Superior temporal gyrus (tissue), 1 donor: ENCODE data around the gene B4GALNT3.

Source experiments
- DNase-seq: peaks from one replicate; pipeline ENCODE4 v3.0.0-alpha.2; 2016; ENCODE audit errors: extremely low spot score

The B4GALNT3 gene

DNA sequence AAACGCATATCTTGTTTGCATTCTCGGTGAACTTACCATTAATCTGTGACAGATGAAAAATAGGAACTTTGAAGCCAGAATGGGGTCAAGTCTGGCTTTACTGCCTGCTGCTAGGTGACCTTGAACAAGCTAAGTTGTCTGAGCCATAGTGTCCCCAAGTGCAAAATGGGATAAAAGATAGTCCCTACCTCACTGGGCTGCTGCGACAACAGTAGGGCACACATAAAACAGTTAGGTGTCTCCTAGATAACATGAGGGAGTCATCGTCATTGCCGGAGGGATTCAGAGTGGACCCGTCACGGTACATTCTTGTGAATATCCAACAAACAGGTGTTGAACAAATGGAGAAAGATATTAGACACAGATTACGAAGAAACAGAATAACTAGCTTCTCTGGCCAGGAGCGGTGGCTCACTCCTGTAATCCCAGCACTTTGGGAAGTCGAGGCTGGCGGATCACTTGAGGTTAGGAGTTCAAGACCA lies 132.3 kb downstream of the B4GALNT3 start:
- DNase-seq: no peak

DNA sequence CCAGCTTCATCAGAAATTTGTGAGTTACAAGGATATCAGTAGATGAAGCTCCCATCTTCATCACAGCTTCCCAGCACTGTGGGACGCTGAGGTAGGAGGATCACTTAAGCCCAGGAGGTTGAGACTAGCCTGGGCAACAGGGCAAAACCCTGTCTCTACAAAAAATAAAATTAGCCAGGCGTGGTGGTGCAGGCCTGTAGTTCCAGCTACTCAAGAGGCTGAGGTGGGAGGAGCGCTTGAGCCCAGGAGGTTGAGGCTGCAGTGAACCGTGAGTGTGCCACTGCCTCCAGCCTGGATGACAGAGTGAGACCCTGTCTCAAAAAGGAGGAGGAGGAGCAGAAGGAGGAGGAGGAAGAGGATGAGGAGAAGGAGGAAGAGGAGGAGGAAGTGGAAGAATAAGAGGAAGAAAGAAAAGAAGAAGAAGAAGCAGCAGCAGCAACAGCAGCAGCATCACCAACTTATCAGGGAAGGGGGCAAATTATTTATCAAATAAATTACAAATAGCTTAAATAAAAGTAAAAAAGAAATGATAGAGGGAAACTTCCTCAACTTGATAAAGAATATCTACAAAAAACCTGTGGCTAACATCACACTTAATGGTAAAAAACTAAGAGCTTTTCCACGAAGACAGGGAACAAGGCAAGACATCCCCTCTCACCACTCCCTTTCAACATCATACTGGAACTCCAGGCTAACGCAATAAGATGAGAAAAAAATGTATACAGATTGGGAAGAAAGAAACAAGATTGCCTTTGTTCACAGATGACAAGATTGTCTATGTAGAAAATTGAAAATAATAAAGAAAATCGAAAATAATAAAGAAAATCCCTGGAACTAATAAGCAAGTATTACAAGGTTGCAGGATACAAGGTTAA lies 133.9 kb downstream of the B4GALNT3 start:
- no peak for DNase-seq

DNA sequence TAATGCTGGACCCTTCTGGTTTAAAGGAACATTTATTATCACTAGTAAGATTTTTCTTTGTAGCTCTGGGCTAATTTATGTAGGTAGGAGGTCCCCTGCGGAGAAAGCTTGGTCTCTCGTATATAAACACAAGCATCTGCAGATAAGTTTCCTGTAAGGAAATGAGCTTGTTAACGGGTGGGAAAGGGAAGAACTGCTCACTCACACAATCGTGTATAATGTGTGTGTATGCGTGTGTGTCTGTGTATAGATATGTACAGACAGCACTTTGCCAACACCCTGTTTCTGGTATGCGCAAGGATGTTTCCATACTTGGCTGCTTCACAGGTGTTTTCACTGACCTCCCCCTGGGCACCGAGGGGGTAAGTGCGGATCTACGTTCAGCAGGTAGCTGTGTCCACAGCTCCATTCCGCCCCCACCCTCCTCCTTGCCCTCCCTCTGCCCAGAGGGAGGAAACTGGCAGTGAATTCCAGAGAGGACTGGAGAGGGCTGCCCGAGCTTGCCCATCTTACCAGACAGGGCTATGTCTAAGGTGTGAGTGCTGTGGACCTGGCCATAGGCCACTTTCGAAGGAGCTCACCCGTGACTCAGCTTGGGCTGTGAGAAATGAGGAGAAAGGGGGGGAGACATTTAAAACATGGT lies 138.3 kb downstream of the B4GALNT3 start:
- no peak for DNase-seq

DNA sequence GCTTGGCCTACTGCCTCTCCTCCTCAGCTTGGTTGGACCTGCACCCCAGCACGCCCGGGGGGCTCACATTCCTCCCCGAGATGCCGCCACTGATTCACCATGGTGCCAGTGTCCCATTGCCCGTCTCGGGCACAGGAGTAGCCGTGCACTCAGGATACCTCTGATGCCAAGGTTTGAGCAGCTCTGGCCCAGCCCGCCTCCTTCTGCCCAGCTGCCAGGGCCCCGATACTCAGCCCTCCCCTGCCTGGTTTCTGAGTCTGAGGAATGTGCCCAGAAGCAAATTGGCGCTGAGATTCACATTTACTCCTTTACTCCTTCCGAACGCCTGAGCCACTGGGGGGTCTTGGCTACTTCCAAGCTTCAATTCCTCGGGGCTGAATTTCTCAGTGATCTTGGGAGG lies 140.0 kb downstream of the B4GALNT3 start:
- DNase-seq: no peak

DNA sequence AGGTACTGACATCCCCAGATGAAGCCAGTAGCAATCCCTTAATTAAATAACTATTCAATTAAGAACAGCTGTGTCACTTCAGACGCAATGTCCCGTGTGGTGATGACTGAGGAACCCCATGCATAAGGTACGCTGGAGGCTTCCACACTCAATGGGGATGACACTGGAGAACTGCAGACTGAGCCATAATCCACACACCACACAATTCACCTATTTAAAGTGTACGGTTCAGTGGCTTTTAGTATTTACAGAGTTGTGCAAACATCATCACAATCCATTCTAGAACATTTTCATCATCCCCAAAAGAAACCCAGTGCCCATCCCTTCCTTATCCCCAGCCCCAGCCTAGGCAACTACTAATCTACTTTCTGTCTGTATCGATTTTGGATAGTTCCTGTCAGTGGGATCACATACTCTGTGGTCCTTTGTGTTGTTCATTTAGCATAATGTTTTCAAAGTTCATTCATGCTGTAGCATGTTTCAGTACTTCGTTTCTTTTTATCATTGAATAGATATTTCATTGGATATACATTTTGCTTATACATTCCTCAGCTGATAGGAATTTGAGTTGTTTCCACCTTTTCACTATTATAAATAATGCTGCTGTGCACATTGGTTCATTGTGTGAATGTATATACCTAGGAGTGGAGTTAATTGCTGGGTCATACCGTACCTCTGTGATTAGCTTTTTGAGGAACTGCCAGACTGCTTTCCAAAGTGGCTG lies 142.4 kb downstream of the B4GALNT3 start:
- DNase-seq: no peak

DNA sequence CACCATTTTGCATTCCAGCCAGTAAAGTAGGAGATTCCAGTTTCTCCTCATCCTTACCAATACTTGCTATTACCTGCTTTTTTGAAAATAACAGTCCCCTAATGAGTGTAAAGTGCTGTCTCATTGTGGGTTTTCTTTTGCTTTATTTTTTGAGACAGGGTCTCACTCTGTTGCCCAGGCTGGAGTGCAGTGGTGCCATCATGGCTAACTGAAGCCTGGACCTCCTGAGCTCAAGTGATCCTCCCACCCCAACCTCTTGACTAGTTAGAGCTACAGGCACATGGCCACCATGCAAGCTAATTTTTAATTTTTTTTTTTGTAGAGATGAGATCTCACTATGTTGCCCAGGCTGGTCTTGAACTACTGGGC lies 142.9 kb downstream of the B4GALNT3 start:
- no peak for DNase-seq

DNA sequence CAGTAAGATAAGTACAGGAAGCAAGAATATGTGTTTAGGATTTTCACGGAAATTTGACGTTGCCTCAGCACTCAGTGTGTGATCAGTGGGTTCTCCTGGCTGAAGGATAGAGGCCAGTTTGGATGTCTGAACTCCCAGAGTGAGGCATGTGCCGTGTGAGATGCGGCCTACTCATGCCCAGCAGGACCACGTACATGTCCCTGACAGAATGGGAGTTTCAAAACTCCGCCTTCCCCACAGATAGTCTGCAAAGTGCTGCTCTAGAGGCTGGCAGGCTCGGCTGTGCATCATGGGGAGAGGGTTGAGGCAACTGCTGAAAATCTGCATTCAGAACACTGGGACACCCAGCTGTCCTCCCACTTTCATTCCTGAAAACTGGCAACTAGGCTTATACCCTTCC lies 145.2 kb downstream of the B4GALNT3 start:
- DNase-seq: no peak

DNA sequence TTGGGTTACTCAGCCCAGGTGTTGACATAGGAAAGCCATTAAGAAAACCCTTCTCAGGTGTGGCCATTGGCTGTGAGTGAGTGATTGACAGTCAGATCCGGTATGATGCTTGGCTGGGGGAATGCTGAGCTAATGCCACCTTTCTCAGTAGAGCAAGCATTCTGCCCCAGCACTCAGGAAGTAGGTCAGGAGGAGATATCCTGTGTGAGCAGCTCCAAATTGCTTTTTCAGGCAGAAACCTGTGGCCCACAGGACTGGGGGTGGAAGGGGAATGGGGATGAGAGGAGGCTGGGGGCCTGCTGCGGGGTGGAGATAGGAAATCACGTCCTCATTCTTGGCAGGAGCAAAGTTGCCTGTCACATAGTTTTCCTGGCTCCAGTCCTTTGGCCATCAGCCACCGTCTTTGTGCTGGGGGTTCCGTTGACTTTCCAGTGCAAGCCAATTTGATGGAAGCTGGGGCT lies 147.8 kb downstream of the B4GALNT3 start:
- DNase-seq: no peak

DNA sequence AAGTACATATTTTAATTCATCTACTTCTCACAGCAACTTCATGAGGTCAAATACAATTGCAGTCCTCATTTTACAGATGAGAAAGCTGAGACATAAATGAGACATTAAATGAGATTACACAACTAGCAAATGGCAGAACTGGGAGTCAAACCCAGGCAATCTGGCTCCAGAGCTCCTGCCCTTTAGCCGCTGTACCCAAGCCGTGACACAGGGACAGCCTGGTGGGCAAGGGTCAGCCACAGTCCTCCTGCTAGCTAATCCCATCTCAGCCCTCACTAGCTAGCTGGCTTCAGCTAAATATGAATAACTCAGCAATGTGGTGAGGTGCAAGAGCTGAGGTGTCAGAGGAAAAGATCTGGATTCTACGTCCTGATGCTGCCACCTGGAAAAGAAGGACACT lies 148.7 kb downstream of the B4GALNT3 start:
- DNase-seq: no peak

DNA sequence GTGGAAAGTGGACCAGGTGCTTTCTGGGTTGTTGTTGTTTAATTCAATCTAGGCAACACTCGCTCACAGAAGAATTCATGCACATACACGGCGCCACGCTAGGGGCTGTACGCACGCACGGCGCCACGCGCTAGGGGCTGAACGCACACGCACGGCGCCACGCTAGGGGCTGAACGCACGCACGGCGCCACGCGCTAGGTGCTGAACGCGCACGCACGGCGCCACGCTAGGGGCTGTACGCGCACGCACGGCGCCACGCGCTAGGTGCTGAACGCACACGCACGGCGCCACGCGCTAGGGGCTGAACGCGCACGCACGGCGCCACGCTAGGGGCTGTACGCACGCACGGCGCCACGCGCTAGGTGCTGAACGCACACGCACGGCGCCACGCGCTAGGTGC lies 149.2 kb downstream of the B4GALNT3 start:
- no peak for DNase-seq

DNA sequence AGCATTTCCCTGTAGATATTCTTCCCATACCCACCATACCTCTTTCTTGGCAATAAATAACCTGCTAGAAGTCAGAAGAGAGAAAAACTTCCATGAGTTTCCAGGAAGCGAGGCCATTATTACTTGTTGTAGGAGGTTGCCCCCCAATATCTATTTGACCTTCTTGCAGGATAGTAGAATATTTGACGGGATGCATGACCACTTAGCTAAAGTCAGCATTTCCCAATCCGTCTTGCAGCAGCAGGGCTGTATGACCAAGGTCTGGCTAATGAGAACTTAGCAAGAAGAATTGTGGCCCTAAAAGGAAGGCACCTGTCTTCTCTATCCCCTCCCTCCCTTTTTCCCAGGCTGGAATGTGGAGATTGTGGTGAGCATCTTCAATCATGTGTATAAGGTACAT lies 152.0 kb downstream of the B4GALNT3 start:
- DNase-seq: no peak

DNA sequence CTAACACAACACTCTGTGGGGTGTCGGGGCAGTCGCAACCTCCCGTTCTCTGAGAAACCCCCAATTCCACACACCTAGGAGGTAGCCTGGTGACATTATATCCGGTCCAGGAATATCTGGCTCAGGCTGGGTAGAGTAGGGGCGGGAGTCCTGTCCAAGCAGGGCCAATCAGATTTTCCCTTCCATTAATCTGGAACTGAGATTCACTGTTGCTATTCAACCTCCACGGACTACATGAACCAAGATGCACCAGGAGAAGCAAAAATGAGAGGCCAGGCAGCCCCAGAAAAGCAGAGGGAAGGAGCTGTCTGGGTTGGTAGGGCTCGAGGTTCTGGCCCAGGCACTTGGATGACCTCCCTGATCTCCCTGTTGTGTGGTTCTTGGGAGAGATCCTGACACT lies 152.6 kb downstream of the B4GALNT3 start:
- no peak for DNase-seq

DNA sequence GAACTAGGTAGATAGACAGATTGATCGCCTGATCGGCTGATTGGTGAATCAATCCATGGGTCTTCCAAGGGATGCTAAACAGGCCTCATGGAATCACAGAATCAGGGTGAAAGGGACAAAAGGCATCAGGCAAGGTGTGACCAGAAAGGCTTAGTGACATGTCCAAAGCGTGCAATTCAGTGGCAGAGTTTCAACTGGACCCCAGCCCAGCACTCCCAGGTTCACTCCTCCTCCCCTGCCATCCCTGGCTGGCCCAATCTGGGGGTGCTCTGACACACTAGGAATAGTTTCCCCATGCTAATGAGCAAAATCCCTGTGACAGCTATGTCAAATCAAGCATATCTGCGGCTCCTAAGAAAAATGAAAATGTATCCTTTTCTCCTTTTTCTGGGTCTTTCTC lies 153.1 kb downstream of the B4GALNT3 start:
- no peak for DNase-seq
